Measurements from ENCODE around the gene ITGA8. TPM values are rescaled to one million over a fixed set of nuclear protein-coding genes. Genes with fewer than 3 reads are reported as not detected.

Gene ITGA8
- total and polyA plus RNA-seq, 2 of the 4 experiments (the other 2 are of a cell fraction), result under 0.01 to 0.02 TPM

DNA sequence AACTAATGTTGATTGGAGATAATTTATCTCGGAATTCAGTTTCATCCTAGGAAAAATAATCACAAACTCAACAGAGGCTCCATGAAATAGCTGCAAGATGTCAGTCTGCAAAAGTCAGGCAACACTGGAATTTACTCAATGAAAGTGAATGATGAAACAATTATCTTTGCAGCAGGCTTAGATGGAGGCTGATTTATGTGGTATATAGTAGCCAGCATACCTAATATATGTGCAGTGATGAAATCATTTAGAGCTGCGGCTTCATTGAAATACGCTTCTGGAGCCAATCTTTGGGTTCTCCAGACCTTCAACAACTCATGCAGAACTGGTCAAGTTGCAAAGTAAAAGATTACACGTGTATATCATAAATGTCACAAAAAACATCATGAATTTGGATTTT lies 113.3 kb downstream of the ITGA8 start:
- Histone ChIP-seq H2BK15ac (ENCODE audit: low read depth, low read length) (no peak overlapping the region), H3K14ac (replicated peaks; ENCODE audit: low read depth, low read length) (no peak overlapping the region), H4K8ac (ENCODE audit: low read depth in 2 of 2, low read length in 2 of 2) (no peak overlapping the region), H3K18ac (ENCODE audit: low read depth, low read length) (no peak overlapping the region), H2AK9ac (replicated peaks; ENCODE audit: low read depth, low read length, poor library complexity) (no peak overlapping the region), H2AK5ac (ENCODE audit: low read depth, low read length) (no peak overlapping the region), H3K9me3 (ENCODE audit: control insufficient read depth, insufficient read depth, low read length) (no peaks in the 10 kb centered on the region), H3K23ac (ENCODE audit: low read depth, low read length) (no peak overlapping the region), H3K9ac (ENCODE audit: low read depth, low read length) (no peak overlapping the region), H3K4me3 (ENCODE audit: insufficient read depth, low read depth, low read length) (no peak overlapping the region), H3K9me1 (ENCODE audit: insufficient read depth, low read length) (0 out of 2 replicates have a peak, but pooled peaks cover 4% of the 10 kb centered on the region), H4K91ac (ENCODE audit: insufficient read depth, low read depth, low read length) (no peak overlapping the region), H3K27ac (ENCODE audit: insufficient read depth, low read length) (no peak overlapping the region), H4K5ac (ENCODE audit: low read depth, low read length) (no peak overlapping the region), H3K56ac (ENCODE audit: extremely low read depth, insufficient read depth, low read length) (no peak overlapping the region), H2BK20ac (ENCODE audit: low read depth, low read length) (no peak overlapping the region), H3K4me2 (ENCODE audit: low read depth, low read length) (no peak overlapping the region), H3K4me1 (ENCODE audit: control insufficient read depth, insufficient read depth, low read length) (no peaks in the 10 kb centered on the region), H3K27me3 (ENCODE audit: control insufficient read depth, insufficient read depth, low read length) (peaks cover 9% of the 10 kb centered on the region), H3K36me3 (ENCODE audit: control insufficient read depth, insufficient read depth, low read length) (no peaks in the 10 kb centered on the region), H4K20me1 (ENCODE audit: insufficient read depth, low read length) (no peaks in the 10 kb centered on the region), H2BK5ac (ENCODE audit: low read depth, low read length, poor library complexity, severe bottlenecking) (no peak overlapping the region), H3K79me1 (ENCODE audit: low read depth in 1 of 2, low read length in 2 of 2) (no peaks in the 10 kb centered on the region), H2BK120ac (ENCODE audit: low read depth, low read length) (no peak overlapping the region), H2AFZ (replicated peaks; ENCODE audit: low read length, poor library complexity) (no peak overlapping the region), H3K4ac (ENCODE audit: low read depth, low read length) (no peak overlapping the region)
- intact Hi-C loops (cut with micrococcal nuclease) (no loop called here), in situ Hi-C loops (cut with MboI; ENCODE audit: low sequenced_read_pairs) (no loop called here), dilution Hi-C loops (cut with HindIII; ENCODE audit: low sequenced_read_pairs, unreplicated experiment) (no loop called here)
- ChIA-PET POLR2A (ENCODE audit: unreplicated experiment) (no interaction called here), CTCF (no interaction called here)
- BruUV-seq (replicated peaks), result no TSS peak
- DNase-seq (no peak), ATAC-seq (ENCODE audit: low read depth) (no peak)
- TF ChIP-seq CHD1 (IDR thresholded peaks at IDR 0.05; ENCODE audit: low read depth, low read length) (no peak), RCOR1 (IDR thresholded peaks at IDR 0.05; ENCODE audit: insufficient replicate concordance, low read length) (no peak), MAZ (IDR thresholded peaks at IDR 0.05; ENCODE audit: borderline replicate concordance, low read depth, low read length) (no peak), BHLHE40 (IDR thresholded peaks at IDR 0.05; ENCODE audit: low read depth, low read length) (no peak), POLR2A (IDR thresholded peaks at IDR 0.05; ENCODE audit: low read depth, low read length) (no peak), SMC3 (IDR thresholded peaks at IDR 0.05; ENCODE audit: low read depth, low read length) (no peak)
- no CpG with 5 or more reads among the region's 4 CpGs for WGBS, 2 experiments (ENCODE audit: extremely low coverage in 2 of 2, insufficient read length in 1 of 2)
